HG02798 (cell line): Measurements from ENCODE around the gene TRAF2.
"Not testable (repeated sequence)": the region's sequence is repeated elsewhere in the genome, so short reads cannot be mapped to it uniquely, and the experiment has no call there.

ENCODE experiments used
- ATAC-seq: cut with Tn5 transposase; IDR thresholded peaks from one replicate; pipeline ENCODE4 v1.9.1; 2021; ENCODE audit warnings: mild to moderate bottlenecking; ENCODE audit not compliant: unreplicated experiment, poor library complexity

The TRAF2 gene, protein sequence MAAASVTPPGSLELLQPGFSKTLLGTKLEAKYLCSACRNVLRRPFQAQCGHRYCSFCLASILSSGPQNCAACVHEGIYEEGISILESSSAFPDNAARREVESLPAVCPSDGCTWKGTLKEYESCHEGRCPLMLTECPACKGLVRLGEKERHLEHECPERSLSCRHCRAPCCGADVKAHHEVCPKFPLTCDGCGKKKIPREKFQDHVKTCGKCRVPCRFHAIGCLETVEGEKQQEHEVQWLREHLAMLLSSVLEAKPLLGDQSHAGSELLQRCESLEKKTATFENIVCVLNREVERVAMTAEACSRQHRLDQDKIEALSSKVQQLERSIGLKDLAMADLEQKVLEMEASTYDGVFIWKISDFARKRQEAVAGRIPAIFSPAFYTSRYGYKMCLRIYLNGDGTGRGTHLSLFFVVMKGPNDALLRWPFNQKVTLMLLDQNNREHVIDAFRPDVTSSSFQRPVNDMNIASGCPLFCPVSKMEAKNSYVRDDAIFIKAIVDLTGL

GRCh38 chr9:136885950-136886578 lies at the start of gene TRAF2:
TRAF2 (plus strand) TSS chr9:136886516; CDS start chr9:136898741, 12,225 bp downstream.
- ATAC-seq, result peak; percentile 88

GRCh38 chr9:136837146-136837855 lies 49.0 kb upstream of the TRAF2 start:
- ATAC-seq, result no peak

DNA sequence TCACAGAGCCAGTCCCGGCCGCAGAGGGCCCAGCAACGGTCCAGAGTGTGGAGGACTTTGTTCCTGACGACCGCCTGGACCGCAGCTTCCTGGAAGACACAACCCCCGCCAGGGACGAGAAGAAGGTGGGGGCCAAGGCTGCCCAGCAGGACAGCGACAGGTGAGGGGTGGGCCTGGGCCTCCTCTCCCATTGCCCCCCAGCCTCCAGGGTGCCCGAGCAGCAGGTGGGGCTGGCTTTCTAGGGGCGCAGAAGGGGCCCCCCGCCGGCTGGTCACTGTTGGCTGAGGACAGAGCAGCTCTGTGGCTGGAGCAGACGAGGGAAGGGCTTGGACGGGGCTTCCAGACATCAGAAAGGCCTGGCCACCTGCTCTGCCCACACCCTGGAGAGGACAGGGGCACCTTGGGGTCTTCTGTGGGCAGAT lies 48.4 kb upstream of the TRAF2 start:
- ATAC-seq, result not testable (repeated sequence)

DNA sequence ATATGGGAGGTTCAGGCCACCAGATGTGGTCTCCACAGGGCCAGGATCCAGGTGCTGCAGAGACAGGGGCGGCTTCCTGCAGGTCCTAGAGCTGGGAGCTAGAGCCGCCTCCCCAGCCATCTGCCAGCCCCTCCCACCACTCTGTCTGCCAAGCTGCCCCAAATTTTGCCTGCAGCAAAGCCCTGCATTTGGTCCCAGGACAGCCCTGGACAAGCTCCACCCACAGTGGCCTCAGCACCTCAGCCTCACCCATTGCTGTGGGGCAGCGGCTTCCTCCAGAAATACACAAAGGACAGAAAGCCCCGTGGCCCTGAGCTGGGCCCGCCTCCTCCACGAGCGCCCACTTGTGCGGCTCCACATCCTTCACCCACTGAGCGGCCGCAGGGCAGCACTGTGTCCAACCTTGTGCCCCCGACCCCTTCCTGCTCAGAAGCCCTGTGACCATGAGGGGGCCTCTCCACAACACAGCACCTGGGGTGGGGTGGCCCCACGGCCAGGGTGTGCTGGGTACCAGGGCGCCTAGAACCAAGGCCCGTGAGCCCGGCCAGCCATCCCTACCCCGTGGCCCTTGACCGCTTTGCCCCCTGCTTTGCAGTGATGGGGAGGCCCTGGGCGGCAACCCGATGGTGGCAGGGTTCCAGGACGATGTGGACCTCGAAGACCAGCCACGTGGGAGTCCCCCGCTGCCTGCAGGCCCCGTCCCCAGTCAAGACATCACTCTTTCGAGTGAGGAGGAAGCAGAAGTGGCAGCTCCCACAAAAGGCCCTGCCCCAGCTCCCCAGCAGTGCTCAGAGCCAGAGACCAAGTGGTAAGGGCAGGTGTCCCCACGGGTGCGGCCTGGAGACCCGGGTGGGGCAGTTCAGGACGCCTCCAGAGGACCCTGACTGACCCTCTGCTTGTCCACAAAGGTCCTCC lies 47.7 kb upstream of the TRAF2 start:
- no peak for ATAC-seq

DNA sequence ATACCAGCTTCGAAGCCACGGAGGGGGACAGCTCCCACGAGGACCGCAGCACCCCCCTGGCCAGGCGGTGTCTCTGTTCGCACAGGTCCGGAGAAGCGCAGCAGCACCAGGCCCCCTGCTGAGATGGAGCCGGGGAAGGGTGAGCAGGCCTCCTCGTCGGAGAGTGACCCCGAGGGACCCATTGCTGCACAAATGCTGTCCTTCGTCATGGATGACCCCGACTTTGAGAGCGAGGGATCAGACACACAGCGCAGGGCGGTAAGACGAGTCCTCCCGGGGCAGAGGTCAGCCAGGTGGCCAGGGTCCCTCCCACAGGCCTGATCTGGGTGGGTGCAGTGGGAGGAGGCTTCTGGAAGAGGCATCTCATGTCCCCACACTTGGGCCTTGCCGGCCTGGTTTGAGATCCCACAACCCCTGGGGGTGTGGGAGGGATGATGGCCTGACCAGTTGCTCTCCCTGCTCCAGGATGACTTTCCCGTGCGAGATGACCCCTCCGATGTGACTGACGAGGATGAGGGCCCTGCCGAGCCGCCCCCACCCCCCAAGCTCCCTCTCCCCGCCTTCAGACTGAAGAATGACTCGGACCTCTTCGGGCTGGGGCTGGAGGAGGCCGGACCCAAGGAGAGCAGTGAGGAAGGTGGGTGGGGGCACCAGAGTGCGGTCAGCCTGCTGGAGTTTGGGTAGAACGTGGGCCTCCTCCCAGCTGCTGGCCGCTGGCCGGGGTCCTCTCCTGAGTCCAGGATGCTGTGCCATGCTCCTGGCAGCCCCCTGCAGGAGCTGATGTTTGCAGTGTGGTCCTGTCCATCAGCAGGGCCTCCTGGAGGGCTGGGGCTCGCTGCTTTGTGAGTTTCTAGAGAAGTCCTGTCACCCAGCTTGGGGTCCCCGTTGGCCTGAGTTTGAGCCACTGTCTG lies 46.8 kb upstream of the TRAF2 start:
- ATAC-seq, result no peak

DNA sequence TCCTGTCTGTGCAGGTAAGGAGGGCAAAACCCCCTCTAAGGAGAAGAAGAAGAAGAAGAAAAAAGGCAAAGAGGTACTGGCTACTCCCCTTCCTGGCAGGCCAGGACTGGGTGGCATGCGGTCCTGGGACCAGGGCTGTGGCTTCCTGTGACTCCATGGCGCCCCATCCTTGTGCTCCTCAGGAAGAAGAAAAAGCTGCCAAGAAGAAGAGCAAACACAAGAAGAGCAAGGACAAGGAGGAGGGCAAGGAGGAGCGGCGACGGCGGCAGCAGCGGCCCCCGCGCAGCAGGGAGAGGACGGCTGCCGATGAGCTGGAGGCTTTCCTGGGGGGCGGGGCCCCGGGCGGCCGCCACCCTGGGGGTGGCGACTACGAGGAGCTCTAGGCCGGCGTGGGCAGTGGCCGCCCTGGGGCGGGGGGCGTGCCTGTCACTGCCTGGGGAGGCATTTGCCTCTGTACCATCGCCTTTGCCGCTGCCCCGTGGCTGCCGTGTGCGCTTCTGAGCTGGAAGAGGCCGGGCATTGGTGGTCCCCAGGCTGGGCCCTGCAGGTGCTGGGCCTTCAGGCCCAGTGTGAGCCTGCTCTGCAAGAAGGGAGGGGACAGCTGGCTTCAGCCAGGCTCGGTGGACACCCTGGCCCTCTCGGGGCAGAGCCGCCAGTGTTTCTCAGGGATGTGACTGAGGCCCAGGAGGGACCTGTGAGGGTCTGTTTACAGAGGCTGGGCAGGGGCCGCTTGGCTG lies 46.0 kb upstream of the TRAF2 start:
- no peak for ATAC-seq

DNA sequence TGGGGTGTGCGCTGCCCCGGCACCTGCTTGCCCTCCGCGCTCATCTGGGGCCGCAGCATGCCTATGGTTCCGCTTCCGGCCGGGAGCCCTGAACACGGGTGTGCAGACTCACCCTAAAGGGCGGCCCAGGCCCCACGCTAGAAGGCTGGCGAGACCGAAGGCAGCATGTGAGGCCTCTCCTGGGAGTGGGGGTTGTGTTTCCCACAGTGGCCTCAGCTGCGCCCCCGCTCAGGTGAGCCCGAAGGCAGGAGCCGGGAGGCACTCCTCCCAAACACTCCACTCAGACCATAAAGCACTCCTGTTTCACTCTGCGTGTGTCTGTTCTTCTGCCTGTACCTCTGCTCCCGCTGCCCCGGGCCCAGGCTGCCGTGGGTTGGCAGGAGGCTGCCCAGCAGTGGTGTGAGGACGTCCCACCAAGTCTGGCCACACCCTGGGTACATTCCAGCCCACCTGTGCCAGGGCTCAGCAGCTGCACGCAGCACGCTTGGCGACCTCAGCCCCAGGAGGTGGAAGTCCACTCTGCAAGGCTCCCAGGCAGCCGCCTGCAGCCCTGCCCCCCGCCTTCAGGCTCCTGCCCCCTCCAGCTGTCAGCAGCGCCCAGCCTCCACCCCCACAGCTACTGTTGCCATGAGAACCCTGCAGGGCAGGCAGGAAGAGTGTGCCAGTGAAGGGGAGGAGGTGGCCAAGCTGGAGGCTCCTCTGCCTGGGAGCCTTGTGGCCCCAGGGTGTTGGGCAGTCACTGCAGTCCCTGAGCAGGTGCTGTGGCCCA lies 45.3 kb upstream of the TRAF2 start:
- ATAC-seq, result no peak

DNA sequence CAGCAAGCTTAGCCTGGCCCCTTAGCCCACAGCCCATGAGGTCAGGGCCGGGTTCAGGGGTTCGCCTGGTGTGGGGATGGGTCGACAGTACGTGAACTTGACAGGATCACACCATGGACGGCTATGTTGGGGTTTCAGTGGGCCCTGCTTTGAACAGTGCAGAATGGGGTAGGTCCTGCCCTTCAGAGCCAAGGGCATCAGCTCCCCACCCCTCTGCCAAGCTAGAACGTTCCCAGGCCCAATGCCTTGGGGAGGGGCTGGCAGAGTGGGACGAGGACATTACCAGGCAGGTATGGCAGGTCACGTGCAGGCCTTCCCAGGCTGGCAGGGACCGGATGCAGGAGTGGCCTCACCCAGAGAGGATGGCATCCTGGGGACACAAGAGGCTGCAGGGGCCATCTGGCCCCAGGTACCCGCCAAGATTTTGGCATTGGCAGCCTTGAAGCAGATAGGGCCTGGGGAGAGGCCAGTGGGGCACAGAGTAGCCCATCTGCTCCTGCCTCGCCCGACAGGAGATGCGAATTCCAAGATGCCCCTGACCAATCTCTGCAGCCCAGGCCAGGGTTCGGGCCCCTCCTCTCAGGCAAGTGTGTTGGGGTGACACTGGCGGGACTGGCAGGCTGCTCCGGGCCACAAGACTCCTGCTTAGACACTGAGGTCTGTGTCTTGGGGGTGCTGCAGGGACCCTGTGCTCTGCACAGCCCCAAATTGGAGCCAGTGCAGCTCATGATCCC lies 44.5 kb upstream of the TRAF2 start:
- ATAC-seq, result not testable (repeated sequence)

DNA sequence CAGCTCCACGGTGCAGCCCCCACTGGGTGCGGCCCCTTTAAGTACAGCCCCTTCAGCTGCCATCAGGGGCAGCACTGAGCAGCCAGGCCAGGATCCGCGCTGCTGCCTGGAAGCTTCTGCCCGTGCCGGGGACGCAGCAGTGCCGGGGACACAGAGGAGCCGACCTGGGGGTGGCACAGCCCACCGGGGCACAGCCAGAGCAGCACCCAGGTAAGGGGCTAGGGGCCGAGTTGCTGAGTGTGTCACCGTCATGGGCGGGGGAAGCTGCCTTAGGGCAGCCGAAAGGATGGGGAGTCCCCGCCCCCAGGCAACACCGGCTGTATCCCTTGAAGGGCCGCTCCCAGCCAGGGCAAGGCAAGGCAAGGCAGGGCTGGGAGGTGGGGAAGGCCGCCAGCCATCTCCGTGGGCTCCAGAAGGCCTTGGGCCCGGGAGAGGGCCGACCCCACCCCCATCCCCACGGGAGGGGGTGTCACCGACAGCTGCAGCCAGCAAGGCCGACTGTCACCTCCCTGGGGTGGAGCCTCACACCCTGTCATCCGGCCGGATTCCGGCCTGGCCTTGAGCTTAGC lies 43.9 kb upstream of the TRAF2 start, which contains the start of gene AJM1:
AJM1 (plus strand) TSS at position 99 of the 569 bp plus-strand sequence. CDS start 1,937 bp downstream, outside the sequence.
- ATAC-seq, result peak; percentile 62

DNA sequence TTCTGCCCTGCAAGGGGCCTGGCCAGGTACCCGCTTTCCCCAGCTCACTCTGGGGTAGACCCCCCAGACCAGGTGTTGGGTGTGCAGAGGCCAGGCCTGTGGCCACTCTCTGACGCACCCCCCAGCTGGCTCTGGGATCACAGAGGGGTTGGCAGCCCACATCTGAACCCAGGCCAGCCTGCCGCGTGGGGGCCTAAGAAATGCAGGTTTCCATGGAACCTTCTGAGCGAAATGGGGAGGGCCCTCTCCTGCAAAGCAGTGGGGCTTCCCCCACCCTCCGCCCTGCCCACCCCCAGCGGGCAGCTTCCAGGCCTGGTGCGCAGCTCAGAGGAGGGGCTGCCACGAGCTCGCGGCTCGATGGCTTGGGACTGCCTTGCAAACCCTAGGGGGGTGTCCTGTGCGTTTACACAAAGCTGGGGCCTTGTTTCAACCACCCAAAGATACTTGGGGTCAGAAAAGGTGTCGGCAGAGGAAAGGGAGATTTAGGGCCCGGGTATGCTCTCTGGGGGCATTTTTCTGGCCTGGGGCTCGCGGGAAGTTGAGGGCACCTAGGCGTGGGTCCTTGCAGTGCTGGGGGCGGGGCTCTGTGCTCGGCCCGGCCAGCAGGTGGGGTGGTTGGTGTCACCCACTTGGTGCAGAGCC lies 43.0 kb upstream of the TRAF2 start:
- not testable (repeated sequence) for ATAC-seq

- ATAC-seq, result not testable (repeated sequence)
Measured at GRCh38 chr9:136843801-136844740, 42.2 kb upstream of the TRAF2 start.

DNA sequence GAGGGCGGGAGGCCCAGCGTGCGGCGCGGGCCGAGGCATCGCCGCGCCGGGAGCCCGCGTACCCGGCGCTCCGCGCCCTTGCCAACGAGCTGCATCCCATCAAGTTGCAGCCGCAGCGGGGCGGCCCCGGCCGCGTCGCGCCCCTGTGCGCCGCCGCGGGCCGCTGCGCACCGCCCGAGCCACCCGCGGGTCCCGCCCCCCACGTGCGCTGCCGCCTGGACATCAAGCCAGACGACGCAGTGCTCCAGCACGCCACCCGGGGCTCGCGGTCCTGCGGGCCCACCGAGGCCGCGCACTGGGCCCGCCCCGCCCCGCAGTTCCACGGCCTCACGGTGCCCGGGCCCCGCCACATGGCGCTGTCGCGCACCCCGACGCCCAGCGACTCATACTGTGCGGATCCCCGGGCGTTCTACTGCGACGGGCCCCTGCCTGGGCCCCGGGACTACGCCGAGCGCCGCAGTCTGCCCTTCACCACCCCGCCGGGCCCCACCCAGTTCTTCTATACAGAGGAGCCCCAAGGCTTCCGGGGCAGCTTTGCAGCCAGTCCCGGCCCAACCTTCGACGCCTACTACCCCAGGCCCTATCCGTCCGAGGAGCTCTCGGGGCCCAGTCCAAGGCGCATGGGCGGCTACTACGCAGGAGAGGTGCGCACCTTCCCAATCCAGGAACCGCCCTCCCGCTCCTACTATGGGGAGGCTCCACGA lies 41.4 kb upstream of the TRAF2 start:
- ATAC-seq, result no peak

- no peak for ATAC-seq
Measured at GRCh38 chr9:136845465-136846260, 40.7 kb upstream of the TRAF2 start.
